GM23338 (cell line): ENCODE data around the gene ISOC2. TPM values are rescaled to one million over a fixed set of nuclear protein-coding genes. Genes with fewer than 3 reads are reported as not detected.

Experiments used
- ATAC-seq: fragments of 200-7000 bp; cut with Tn5 transposase; 3 replicates; pipeline ENCODE4 v1.9.1; 2020
- DNase-seq: peaks from one replicate; pipeline ENCODE4 v3.0.0-alpha.2; 2015; ENCODE audit warnings: low spot score
- H2AFZ ChIP-seq: fragments of 200-600 bp; sonication (generic); 2 replicates; pipeline ENCODE4 v1.8.0; 2016; ENCODE audit warnings: antibody characterized with exemption, mild to moderate bottlenecking, moderate library complexity
- H3F3A ChIP-seq: fragments of 200-600 bp; sonication (generic); replicated peaks from 2 replicates; pipeline ENCODE4 v1.8.0; 2017; ENCODE audit warnings: antibody characterized with exemption, mixed run types, low read depth
- H3K27ac ChIP-seq: fragments of 200-600 bp; sonication (generic); 2 replicates; pipeline ENCODE4 v1.6.1; 2016; ENCODE audit warnings: low read depth
- H3K27me3 ChIP-seq: fragments of 200-600 bp; sonication (generic); 2 replicates; pipeline ENCODE4 v1.8.0; 2016; ENCODE audit warnings: mild to moderate bottlenecking, mixed run types, moderate library complexity; ENCODE audit not compliant: insufficient read depth
- H3K36me3 ChIP-seq: fragments of 200-600 bp; sonication (generic); 2 replicates; pipeline ENCODE4 v1.8.0; 2016; ENCODE audit warnings: mild to moderate bottlenecking; ENCODE audit not compliant: insufficient read depth
- H3K4me1 ChIP-seq: fragments of 200-600 bp; sonication (generic); 2 replicates; pipeline ENCODE4 v1.8.0; 2016; ENCODE audit warnings: mild to moderate bottlenecking, moderate library complexity; ENCODE audit not compliant: insufficient read depth
- H3K4me2 ChIP-seq: fragments of 200-600 bp; sonication (generic); 2 replicates; pipeline ENCODE4 v1.7.1; 2017; ENCODE audit warnings: mixed run types
- H3K4me3 ChIP-seq: fragments of 200-600 bp; sonication (generic); 2 replicates; pipeline ENCODE4 v1.6.1; 2016; ENCODE audit warnings: mixed run types
- H3K79me2 ChIP-seq: fragments of 200-600 bp; sonication (generic); replicated peaks from 2 replicates; pipeline ENCODE4 v1.8.0; 2017; ENCODE audit warnings: mild to moderate bottlenecking; ENCODE audit not compliant: insufficient read depth
- H3K9me2 ChIP-seq: fragments of 200-600 bp; sonication (generic); 2 replicates; pipeline ENCODE4 v1.8.0; 2017; ENCODE audit not compliant: insufficient read depth
- H4K20me1 ChIP-seq: fragments of 200-600 bp; sonication (generic); replicated peaks from 2 replicates; pipeline ENCODE4 v1.8.0; 2017; ENCODE audit warnings: mild to moderate bottlenecking; ENCODE audit not compliant: insufficient read depth
- H3K27ac Mint-ChIP-seq: 2 replicates; pipeline ENCODE4 v1.8.0; 2020; ENCODE audit warnings: inconsistent platforms, mild to moderate bottlenecking, moderate library complexity, mixed read lengths
- H3K27me3 Mint-ChIP-seq: 3 replicates; pipeline ENCODE4 v1.8.0; 2022; ENCODE audit warnings: low read depth, mild to moderate bottlenecking, moderate library complexity, mixed read lengths, inconsistent platforms; ENCODE audit not compliant: insufficient read depth, poor library complexity
- H3K36me3 Mint-ChIP-seq: 3 replicates; pipeline ENCODE4 v1.8.0; 2021; ENCODE audit warnings: low read depth, mild to moderate bottlenecking, inconsistent platforms, moderate library complexity, mixed read lengths
- H3K4me1 Mint-ChIP-seq: 3 replicates; pipeline ENCODE4 v1.8.0; 2020; ENCODE audit warnings: mild to moderate bottlenecking, inconsistent platforms, mixed read lengths
- H3K4me3 Mint-ChIP-seq: 3 replicates; pipeline ENCODE4 v1.8.0; 2021; ENCODE audit warnings: moderate library complexity, mild to moderate bottlenecking, inconsistent platforms, mixed read lengths
- H3K9me3 Mint-ChIP-seq: 3 replicates; pipeline ENCODE4 v1.8.0; 2020; ENCODE audit warnings: moderate library complexity, mild to moderate bottlenecking, inconsistent platforms, mixed read lengths
- CREB1 ChIP-seq: fragments of 250-450 bp; sonication (Bioruptor Pico); IDR thresholded peaks from 2 replicates; pipeline ENCODE4 v1.5.0; 2020; ENCODE audit warnings: low read depth, mild to moderate bottlenecking, moderate library complexity
- CTCF ChIP-seq, 2 experiments: fragments of 200-600 bp in 1 of 2; sonication (generic) in 1 of 2; conservative IDR thresholded peaks; 2 replicates each; pipeline versions ENCODE4 v1.5.1 to v1.6.1; 2016 to 2017; ENCODE audit warnings: antibody characterized with exemption in 2 of 2, low read depth in 2 of 2, mild to moderate bottlenecking in 2 of 2, moderate library complexity in 1 of 2
- ETS1 ChIP-seq: IDR thresholded peaks from 2 replicates; pipeline ENCODE4 v1.6.1; 2016; ENCODE audit warnings: antibody characterized with exemption
- EZH2 ChIP-seq: fragments of 200-600 bp; sonication (generic); IDR thresholded peaks from one replicate; pipeline ENCODE4 v1.8.0; 2017; ENCODE audit warnings: antibody characterized with exemption, mild to moderate bottlenecking, low read depth; ENCODE audit not compliant: unreplicated experiment
- JUNB ChIP-seq: IDR thresholded peaks from one replicate; pipeline ENCODE4 v1.6.1; 2016; ENCODE audit warnings: antibody characterized with exemption; ENCODE audit not compliant: unreplicated experiment
- NANOG ChIP-seq: IDR thresholded peaks from 2 replicates; pipeline ENCODE4 v1.6.1; 2016; ENCODE audit warnings: antibody characterized with exemption, borderline replicate concordance
- POLR2AphosphoS5 ChIP-seq: IDR thresholded peaks from 2 replicates; pipeline ENCODE4 v1.6.1; 2016; ENCODE audit warnings: antibody characterized with exemption, low read depth
- STAT1 ChIP-seq: IDR thresholded peaks from one replicate; pipeline ENCODE4 v1.6.1; 2016; ENCODE audit warnings: antibody characterized with exemption; ENCODE audit not compliant: unreplicated experiment
- ZNF114 ChIP-seq: fragments of 250-450 bp; sonication (Bioruptor Pico); IDR thresholded peaks from 2 replicates; pipeline ENCODE4 v1.5.0; 2020; ENCODE audit warnings: mild to moderate bottlenecking, moderate library complexity
- ZNF331 ChIP-seq: fragments of 250-450 bp; sonication (Bioruptor Pico); IDR thresholded peaks from 2 replicates; pipeline ENCODE4 v1.5.0; 2020; ENCODE audit warnings: low read depth, mild to moderate bottlenecking, moderate library complexity
- ZNF462 ChIP-seq: fragments of 250-450 bp; sonication (Bioruptor Pico); IDR thresholded peaks from 2 replicates; pipeline ENCODE4 v1.5.0; 2020; ENCODE audit warnings: mild to moderate bottlenecking, moderate library complexity
- polyA plus RNA-seq: library from polyadenylated mRNA; unstranded; fragments of >200 nt; fragmentation: Nextera tagmentation; extraction: Ambion mirVana; gene quantifications from 2 replicates; pipeline ENCODE4 v1.2.1, GENCODE V29; 2016
- total RNA-seq: library from RNA; depleted of rRNA; stranded (reverse); fragments of >200 nt; shearing (Covaris generic); gene quantifications from 2 replicates; pipeline ENCODE4 v1.2.3, GENCODE V29; 2014

The ISOC2 gene
- total and polyA plus RNA-seq, 2 experiments from 2014 or later: 62.6 to 85.2 TPM

- no peak overlapping the region for H3K27ac Mint-ChIP-seq
- H3K4me2 ChIP-seq: no peak overlapping the region
- no peak overlapping the region for H2AFZ ChIP-seq
- no peaks in the 10 kb centered on the region; the same call in 1 of the 2 replicates for H3F3A ChIP-seq
- H3K9me3 Mint-ChIP-seq: peaks cover 12% of the 10 kb centered on the region
- no peak overlapping the region for H3K4me3 ChIP-seq
- 0 out of 2 replicates have a peak, but pooled peaks cover 7% of the 10 kb centered on the region for H3K4me1 ChIP-seq
- DNase-seq (no peak), ATAC-seq (no peak)
- TF ChIP-seq CREB1: peak; percentile 47; the same call in 1 of the 2 replicates
- no peak for TF ChIP-seq JUNB
- peaks cover 7% of the 10 kb centered on the region for H3K27me3 Mint-ChIP-seq
- H4K20me1 ChIP-seq: no peaks in the 10 kb centered on the region
- H3K27me3 ChIP-seq: peaks cover 15% of the 10 kb centered on the region; the same call in 1 of the 2 replicates
- no peaks in the 10 kb centered on the region for H3K79me2 ChIP-seq
- H3K36me3 Mint-ChIP-seq: no peaks in the 10 kb centered on the region
- peaks cover 7% of the 10 kb centered on the region for H3K4me1 Mint-ChIP-seq
- no peak overlapping the region for H3K27ac ChIP-seq
- H3K9me2 ChIP-seq: no peaks in the 10 kb centered on the region
- H3K4me3 Mint-ChIP-seq: no peak overlapping the region
- no peaks in the 10 kb centered on the region for H3K36me3 ChIP-seq
These were observed 29.0 kb downstream of the ISOC2 start for GRCh38 chr19:55432241-55432959.

GRCh38 chr19:55431183-55431582 lies 30.3 kb downstream of the ISOC2 start:
- Histone ChIP-seq H3K4me2 (no peak overlapping the region), H3K4me3 (no peak overlapping the region), H3F3A (no peaks in the 10 kb centered on the region), H3K27me3 (peaks cover 15% of the 10 kb centered on the region; the same call in 1 of the 2 replicates), H4K20me1 (no peaks in the 10 kb centered on the region), H2AFZ (no peak overlapping the region), H3K36me3 (no peaks in the 10 kb centered on the region), H3K4me1 (0 out of 2 replicates have a peak, but pooled peaks cover 7% of the 10 kb centered on the region), H3K79me2 (no peaks in the 10 kb centered on the region), H3K9me2 (no peaks in the 10 kb centered on the region), H3K27ac (no peak overlapping the region)
- Mint-ChIP-seq H3K4me3 (no peak overlapping the region), H3K27me3 (peaks cover 8% of the 10 kb centered on the region), H3K27ac (no peak overlapping the region), H3K36me3 (no peaks in the 10 kb centered on the region), H3K9me3 (peaks cover 12% of the 10 kb centered on the region), H3K4me1 (peaks cover 6% of the 10 kb centered on the region)
- no peak for ATAC-seq
- no peak for DNase-seq
- no peak for TF ChIP-seq ETS1
- no peak for TF ChIP-seq POLR2AphosphoS5
- TF ChIP-seq ZNF114 (CRISPR knock-in tag): no peak
- TF ChIP-seq JUNB: no peak
- no peak for TF ChIP-seq ZNF331 (CRISPR knock-in tag)
- TF ChIP-seq CTCF (conservative IDR thresholded peaks at IDR 0.05; ENCODE audit: low read depth in 2 of 2): no peak
- TF ChIP-seq EZH2: no peak
- no peak for TF ChIP-seq STAT1
- TF ChIP-seq ZNF462: no peak
- TF ChIP-seq NANOG: no peak
